ENCODE data around the gene TAX1BP1.

The TAX1BP1 gene

GRCh38 chr7:27739909-27740448 is at the start of gene TAX1BP1:
Gene TAX1BP1, plus strand, starts transcription at chr7:27740162. Its CDS starts 8,363 bp downstream, at chr7:27748525.
- H3K4me3 ChIP-seq (ENCODE audit: low read depth, low read length): peak within 1 kb of the TSS; percentile 83
- peak; percentile 99 for DNase-seq (ENCODE audit: low read depth)

GRCh38 chr7:27690649-27691048 is 49.3 kb upstream of the TAX1BP1 start:
- TF ChIP-seq CTCF (IDR thresholded peaks at IDR 0.05; ENCODE audit: low read depth, low read length) (no peak), MYC (IDR thresholded peaks at IDR 0.05; ENCODE audit: low read depth, low read length) (no peak), POLR2A (IDR thresholded peaks at IDR 0.05; ENCODE audit: extremely low read depth, insufficient read length) (no peak)
- TF ChIP-seq, protein P1, sequence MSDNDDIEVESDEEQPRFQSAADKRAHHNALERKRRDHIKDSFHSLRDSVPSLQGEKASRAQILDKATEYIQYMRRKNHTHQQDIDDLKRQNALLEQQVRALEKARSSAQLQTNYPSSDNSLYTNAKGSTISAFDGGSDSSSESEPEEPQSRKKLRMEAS (IDR thresholded peaks at IDR 0.05; ENCODE audit: low read depth, low read length): no peak
- no peak overlapping the region for H3K4me3 ChIP-seq (ENCODE audit: low read depth, low read length)

More at GRCh38 chr7:27739909-27740448, at the start of gene TAX1BP1:
- TF ChIP-seq MYC (IDR thresholded peaks at IDR 0.05; ENCODE audit: low read depth, low read length) (peak; percentile 30; the same call in 1 of the 2 replicates), CTCF (IDR thresholded peaks at IDR 0.05; ENCODE audit: low read depth, low read length) (no peak), POLR2A (IDR thresholded peaks at IDR 0.05; ENCODE audit: extremely low read depth, insufficient read length) (peak; percentile 98)
- TF ChIP-seq, protein P1 (IDR thresholded peaks at IDR 0.05; ENCODE audit: low read depth, low read length): peak; percentile 64; the same call in 1 of the 2 replicates

DNA sequence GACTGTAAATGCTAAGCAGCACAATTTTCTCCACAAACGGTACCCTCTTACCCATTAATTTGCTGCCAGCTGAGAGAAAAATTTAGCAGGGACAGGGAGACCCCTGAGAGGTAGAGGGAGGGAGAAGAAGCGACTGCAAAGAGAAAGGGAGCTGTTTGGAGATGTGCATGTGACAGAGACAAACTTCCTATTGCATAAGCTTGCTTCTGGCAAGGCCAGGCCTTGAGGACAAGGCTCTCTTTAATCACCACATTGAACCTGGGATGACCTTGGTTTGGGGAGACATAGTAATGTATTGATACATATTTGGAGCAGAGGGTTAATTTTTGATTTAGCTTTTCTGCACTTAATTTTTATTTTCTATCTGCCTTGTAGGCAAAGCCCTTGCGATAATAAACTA is 46.2 kb upstream of the TAX1BP1 start:
- DNase-seq (ENCODE audit: low read depth): peak; percentile 90
- TF ChIP-seq, protein P1 (IDR thresholded peaks at IDR 0.05; ENCODE audit: low read depth, low read length): peak; percentile 88
- TF ChIP-seq MYC (IDR thresholded peaks at IDR 0.05; ENCODE audit: low read depth, low read length) (peak; percentile 86; the same call in 1 of the 2 replicates), POLR2A (IDR thresholded peaks at IDR 0.05; ENCODE audit: extremely low read depth, insufficient read length) (no peak), CTCF (IDR thresholded peaks at IDR 0.05; ENCODE audit: low read depth, low read length) (no peak)
- no peak overlapping the region for H3K4me3 ChIP-seq (ENCODE audit: low read depth, low read length)

More at GRCh38 chr7:27690649-27691048, 49.3 kb upstream of the TAX1BP1 start:
- no peak for DNase-seq (ENCODE audit: low read depth)

- DNase-seq (ENCODE audit: low read depth): no peak
- TF ChIP-seq, protein P1 (IDR thresholded peaks at IDR 0.05; ENCODE audit: low read depth, low read length): no peak
- no peak for TF ChIP-seq MYC (IDR thresholded peaks at IDR 0.05; ENCODE audit: low read depth, low read length)
- TF ChIP-seq POLR2A (IDR thresholded peaks at IDR 0.05; ENCODE audit: extremely low read depth, insufficient read length): no peak
- TF ChIP-seq CTCF (IDR thresholded peaks at IDR 0.05; ENCODE audit: low read depth, low read length): no peak
- H3K4me3 ChIP-seq (ENCODE audit: low read depth, low read length): no peak overlapping the region
These were observed 44.9 kb upstream of the TAX1BP1 start for GRCh38 chr7:27695096-27695495.

DNA sequence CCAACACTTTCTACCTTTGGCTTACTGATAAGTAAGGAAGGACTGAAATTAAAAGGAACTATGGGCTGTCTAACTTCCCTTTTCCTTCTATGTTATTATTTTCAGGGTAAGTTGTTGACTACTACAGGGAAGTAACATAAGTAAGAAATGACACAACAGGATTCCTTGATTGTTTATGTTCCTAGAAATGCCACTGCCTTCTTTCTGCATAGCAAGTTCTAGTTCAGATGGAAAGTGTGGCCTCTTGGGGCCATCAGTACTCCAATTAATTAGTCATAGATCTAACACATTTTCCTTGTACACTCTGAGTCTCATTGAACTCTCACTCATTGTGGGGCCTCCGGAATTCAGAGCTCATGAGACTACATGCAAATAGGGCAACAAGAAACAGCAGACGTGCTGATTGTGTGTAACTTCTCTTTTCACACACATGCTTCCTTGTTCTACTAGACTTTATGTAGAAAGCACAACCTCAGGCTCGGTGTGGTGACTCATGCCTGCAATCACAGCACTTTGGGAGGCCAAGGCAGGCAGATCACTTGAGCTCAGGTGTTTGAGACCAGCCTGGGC is 42.0 kb upstream of the TAX1BP1 start:
- DNase-seq (ENCODE audit: low read depth): peak; percentile 89
- no peak overlapping the region for H3K4me3 ChIP-seq (ENCODE audit: low read depth, low read length)
- TF ChIP-seq, protein P1 (IDR thresholded peaks at IDR 0.05; ENCODE audit: low read depth, low read length): peak; percentile 77
- TF ChIP-seq CTCF (IDR thresholded peaks at IDR 0.05; ENCODE audit: low read depth, low read length) (no peak), MYC (IDR thresholded peaks at IDR 0.05; ENCODE audit: low read depth, low read length) (peak; percentile 67), POLR2A (IDR thresholded peaks at IDR 0.05; ENCODE audit: extremely low read depth, insufficient read length) (no peak)

All from NB4 (cell line).